Measurements from ENCODE around the gene SPHK1.

DNA sequence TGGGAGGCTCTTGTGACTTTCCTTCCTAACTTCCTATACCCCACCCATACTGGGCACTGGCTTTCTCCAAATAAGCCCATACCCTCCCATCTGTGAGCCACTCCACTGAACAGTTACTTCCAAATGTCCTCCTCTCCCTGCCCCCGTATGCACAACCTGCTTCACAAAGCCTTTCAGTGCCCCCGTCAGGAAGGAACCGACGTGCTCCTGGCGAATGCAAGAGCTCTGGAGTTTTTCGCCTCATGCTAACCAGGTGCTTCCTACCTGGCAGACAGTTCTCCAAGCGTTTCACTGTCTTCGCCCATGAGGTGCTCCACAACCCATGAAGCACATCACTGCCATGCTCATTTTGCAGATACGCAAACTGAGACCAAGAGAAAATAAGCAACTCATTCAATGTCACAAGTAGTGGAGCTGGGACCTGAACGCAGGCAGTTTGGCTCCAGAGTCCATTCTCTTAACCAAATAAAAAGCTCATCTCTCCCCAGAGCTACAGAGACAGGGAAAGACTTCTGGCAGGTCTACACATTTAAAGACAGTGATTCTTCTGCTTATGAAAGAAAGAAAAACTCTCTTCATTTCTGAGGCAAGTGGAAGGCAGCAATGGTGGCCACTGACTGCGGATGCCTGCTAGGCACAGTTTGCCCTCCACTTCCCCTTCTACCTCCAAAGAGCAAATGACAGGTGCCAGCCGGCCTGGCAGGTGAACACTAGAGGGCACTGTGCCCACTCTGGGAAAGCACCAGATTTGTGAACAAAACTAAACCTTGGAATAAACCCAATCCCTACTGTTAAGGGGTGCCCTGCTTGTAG lies 23.8 kb downstream of the SPHK1 start:
- no peak for TF ChIP-seq POLR2AphosphoS5 (IDR thresholded peaks at IDR 0.05)
- TF ChIP-seq CTCF (IDR thresholded peaks at IDR 0.05): peak; percentile 34 to 63 (median 44)

Measured in breast epithelium (tissue), 3 donors.